ENCODE results near the gene S100B.

Gene S100B

DNA sequence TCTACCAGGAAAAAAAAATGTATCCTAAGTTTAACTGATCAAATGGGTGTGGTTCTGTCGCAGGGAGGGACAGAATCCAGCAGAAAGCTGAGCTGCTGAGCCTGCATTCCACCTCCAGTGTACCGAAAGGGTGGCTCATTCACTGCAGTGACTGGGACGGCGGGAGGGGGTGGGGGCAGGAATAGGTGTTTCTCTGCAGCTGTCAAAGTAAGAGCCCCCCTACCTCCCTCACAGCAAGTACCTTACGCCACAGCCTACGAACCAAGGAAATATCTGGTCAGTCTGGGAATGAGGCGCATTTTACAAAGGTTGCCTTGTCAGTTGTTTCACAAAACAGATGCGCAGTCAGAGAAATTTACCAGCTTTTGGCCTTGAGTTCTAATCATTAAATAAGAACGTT lies 1.7 kb downstream of the S100B start:
- TF ChIP-seq, protein P1, sequence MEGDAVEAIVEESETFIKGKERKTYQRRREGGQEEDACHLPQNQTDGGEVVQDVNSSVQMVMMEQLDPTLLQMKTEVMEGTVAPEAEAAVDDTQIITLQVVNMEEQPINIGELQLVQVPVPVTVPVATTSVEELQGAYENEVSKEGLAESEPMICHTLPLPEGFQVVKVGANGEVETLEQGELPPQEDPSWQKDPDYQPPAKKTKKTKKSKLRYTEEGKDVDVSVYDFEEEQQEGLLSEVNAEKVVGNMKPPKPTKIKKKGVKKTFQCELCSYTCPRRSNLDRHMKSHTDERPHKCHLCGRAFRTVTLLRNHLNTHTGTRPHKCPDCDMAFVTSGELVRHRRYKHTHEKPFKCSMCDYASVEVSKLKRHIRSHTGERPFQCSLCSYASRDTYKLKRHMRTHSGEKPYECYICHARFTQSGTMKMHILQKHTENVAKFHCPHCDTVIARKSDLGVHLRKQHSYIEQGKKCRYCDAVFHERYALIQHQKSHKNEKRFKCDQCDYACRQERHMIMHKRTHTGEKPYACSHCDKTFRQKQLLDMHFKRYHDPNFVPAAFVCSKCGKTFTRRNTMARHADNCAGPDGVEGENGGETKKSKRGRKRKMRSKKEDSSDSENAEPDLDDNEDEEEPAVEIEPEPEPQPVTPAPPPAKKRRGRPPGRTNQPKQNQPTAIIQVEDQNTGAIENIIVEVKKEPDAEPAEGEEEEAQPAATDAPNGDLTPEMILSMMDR (conservative IDR thresholded peaks at IDR 0.05; ENCODE audit: low read depth, low read length): no peak
- H3K4me3 ChIP-seq (ENCODE audit: low read length): no peak overlapping the region

DNA sequence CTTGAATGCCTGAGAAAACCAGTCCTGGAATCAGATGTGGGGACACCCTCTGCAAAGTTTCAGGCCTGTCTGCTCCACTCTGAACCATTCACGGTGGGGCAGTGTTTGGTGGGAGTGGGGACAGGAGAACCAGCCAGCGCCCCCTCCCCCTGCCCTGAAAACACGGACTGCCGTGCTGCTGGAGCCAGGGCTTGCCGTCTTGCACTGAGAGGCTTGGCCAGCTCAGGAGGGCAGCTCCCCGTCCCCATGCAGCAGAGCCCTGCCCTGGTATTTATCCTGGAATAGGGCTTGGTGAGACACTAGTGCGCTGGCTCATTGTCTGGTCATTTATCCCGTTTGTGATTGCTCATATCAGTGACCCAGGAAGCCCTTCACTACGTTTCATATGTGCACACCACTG lies 3.9 kb downstream of the S100B start:
- TF ChIP-seq, protein P1 (conservative IDR thresholded peaks at IDR 0.05; ENCODE audit: low read depth, low read length): no peak
- H3K4me3 ChIP-seq (ENCODE audit: low read length): no peak overlapping the region

More for the DNA sequence above, 1.7 kb downstream of the S100B start:
- no peak for DNase-seq (ENCODE audit: low read depth)

DNA sequence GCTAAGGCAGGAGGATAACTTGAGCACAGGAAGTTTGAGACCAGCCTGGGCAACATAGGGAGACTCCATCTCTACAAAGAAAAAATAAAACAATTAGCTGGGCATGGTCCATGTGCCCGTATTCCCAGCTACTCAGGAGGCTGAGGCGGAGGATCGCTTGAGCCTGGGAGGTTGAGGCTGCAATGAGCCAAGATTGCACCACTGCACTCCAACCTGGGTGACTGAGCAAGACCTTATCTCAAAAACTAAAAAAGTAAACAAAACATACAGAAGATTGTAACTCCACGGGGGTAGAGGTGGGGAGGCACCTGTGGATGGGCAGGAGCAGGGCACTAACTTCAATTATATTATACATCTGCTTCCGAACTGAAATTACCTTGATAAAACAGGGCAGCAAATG lies 4.6 kb downstream of the S100B start:
- TF ChIP-seq, protein P1 (conservative IDR thresholded peaks at IDR 0.05; ENCODE audit: low read depth, low read length): no peak
- no peak for DNase-seq (ENCODE audit: low read depth)
- no peak overlapping the region for H3K4me3 ChIP-seq (ENCODE audit: low read length)

More for the DNA sequence above, 3.9 kb downstream of the S100B start:
- DNase-seq (ENCODE audit: low read depth): no peak

DNA sequence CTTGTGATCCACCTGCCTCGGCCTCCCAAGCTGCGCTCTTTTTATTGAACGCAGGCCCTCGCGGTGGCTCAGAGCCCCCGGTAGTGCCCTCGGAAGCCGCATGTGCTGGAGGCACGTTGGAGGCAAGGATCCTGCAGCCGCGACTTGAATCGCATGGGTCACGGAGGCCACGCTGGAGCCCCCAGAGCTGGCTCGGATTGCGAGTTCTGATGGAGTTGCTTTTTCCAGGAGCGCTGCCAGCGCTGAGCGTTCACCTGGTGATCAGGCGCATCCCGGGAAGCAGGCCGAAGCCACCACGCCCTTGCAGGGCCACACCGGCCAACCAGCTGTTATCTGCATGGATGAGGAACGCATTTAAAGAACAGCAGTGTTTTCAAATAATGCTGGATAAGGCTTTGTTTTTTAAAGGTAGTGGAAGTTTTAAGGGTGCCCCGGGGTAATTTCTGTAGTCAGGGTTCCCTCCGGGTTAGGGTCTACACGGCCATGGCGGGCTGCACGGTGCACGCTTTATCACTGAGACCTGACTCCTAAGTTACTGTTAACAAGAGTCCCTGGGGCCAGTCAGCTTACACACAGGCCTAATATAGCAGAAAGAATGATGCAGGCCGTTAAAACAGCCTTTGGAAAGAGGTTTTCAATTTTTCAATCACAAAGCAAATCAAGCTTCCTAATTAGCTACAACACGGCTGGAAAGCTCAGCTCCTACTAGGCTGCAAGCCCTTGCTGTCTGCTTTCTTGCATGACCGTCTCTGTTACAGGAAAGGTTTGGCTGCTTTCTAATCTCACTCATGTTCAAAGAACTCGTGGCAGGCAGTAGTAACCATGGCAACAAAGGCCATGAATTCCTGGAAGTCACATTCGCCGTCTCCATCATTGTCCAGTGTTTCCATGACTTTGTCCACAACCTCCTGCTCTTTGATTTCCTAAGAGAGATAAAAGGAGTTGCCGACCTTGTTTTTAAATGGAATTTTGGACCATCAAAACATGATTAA lies 6.0 kb downstream of the S100B start:
- TF ChIP-seq, protein P1 (conservative IDR thresholded peaks at IDR 0.05; ENCODE audit: low read depth, low read length): no peak
- no peak overlapping the region for H3K4me3 ChIP-seq (ENCODE audit: low read length)
- DNase-seq (ENCODE audit: low read depth): peak; percentile 80

DNA sequence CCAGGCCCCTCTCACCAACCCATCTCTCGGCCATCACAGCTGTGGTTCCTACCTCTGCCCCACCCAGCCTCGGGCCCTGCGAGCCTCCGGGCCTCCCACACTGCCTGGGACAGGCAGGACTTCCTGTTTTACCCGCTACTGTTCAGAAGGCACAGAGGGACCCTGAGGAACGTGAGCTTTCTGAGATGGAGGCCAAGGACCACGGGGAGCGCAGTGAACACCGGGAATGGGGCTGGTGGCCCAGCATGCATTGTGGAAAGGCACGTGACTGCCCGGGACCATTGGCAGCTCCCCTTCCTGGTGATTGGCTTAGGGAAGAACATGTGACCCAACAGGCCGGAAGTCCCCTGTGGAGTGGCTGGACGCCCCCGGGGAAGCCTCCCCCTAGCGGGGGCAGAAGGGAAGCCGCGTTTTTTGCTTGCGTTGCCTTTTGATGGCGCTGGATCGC lies 7.0 kb downstream of the S100B start:
- DNase-seq (ENCODE audit: low read depth): no peak
- H3K4me3 ChIP-seq (ENCODE audit: low read length): no peak overlapping the region
- TF ChIP-seq, protein P1 (conservative IDR thresholded peaks at IDR 0.05; ENCODE audit: low read depth, low read length): no peak

DNA sequence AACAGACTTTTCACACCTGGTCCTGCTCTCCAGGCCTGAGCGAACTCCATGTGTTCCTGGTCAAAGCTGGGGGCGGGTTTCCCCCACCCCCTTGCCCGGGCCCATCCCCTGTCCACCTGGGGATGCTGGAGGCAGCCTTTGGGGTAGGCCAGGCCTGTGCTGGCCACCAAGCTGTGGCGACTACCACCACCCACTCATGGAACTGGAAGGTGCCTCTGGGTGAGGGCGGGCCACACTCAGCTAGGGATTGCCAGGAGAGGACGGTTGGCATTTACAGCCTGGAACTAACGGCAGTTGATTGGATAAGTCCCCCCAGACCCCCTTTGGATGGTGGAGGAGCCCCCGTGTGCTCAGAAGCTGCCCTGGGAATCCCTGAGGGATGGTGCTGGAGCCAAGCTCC lies 7.9 kb downstream of the S100B start:
- no peak for DNase-seq (ENCODE audit: low read depth)
- H3K4me3 ChIP-seq (ENCODE audit: low read length): no peak overlapping the region
- TF ChIP-seq, protein P1 (conservative IDR thresholded peaks at IDR 0.05; ENCODE audit: low read depth, low read length): no peak

DNA sequence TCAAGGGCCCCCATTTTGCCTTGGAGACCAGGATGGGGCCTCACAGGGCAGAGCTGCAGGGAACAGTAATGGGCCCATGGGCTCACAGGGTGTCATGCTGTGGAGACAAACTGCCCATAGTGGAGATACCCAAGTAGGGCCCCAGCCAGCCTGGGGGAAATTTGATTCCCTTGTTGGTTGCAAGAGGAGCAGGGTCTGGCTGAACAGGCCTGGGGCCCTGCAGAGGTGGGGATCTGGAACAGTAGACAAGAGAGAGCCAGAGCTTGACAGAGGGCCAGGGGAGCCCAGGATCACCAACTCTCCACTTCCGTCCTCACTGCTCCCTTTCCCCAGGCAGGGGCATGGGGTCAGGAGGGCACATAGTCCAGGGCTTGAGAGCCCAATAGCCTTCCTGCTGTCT lies 8.7 kb downstream of the S100B start:
- TF ChIP-seq, protein P1 (conservative IDR thresholded peaks at IDR 0.05; ENCODE audit: low read depth, low read length): no peak
- H3K4me3 ChIP-seq (ENCODE audit: low read length): no peak overlapping the region
- no peak for DNase-seq (ENCODE audit: low read depth)
